DMS79 treated with DMSO at 0.1 percent for 48 hours (cell line): ENCODE data around the gene CLIP2.
"Not testable (repeated sequence)": the region's sequence is repeated elsewhere in the genome, so short reads cannot be mapped to it uniquely, and the experiment has no call there.

Experiments used
- DNase-seq: peaks from one replicate; lab custom pipeline; 2025; lab: John Stamatoyannopoulos, UW

The CLIP2 gene

GRCh38 chr7:74371381-74372341 is 82.5 kb downstream of the CLIP2 start:
- DNase-seq, result peak; percentile 9

GRCh38 chr7:74372511-74373111 is 83.4 kb downstream of the CLIP2 start:
- no peak for DNase-seq

- DNase-seq, result no peak
Measured at GRCh38 chr7:74373536-74373935, 84.3 kb downstream of the CLIP2 start.

- no peak for DNase-seq
Measured at GRCh38 chr7:74375726-74376220, 86.6 kb downstream of the CLIP2 start.

- DNase-seq, result no peak
Measured at GRCh38 chr7:74376256-74377036, 87.2 kb downstream of the CLIP2 start.

GRCh38 chr7:74379938-74380337 is 90.7 kb downstream of the CLIP2 start:
- no peak for DNase-seq

GRCh38 chr7:74380720-74381119 is 91.5 kb downstream of the CLIP2 start:
- DNase-seq, result no peak

GRCh38 chr7:74384086-74384485 is 94.9 kb downstream of the CLIP2 start:
- DNase-seq, result not testable (repeated sequence)

- DNase-seq, result not testable (repeated sequence)
Measured at GRCh38 chr7:74384854-74385253, 95.6 kb downstream of the CLIP2 start.

- no peak for DNase-seq
Measured at GRCh38 chr7:74387606-74388005, 98.4 kb downstream of the CLIP2 start.

GRCh38 chr7:74388880-74389415 is 99.7 kb downstream of the CLIP2 start:
- DNase-seq, result no peak

GRCh38 chr7:74393722-74394121 is 104.5 kb downstream of the CLIP2 start:
- DNase-seq, result not testable (repeated sequence)

GRCh38 chr7:74394601-74395000 is 105.4 kb downstream of the CLIP2 start:
- not testable (repeated sequence) for DNase-seq

GRCh38 chr7:74395745-74396311 is 106.6 kb downstream of the CLIP2 start:
- DNase-seq, result no peak

- DNase-seq, result no peak
Measured at GRCh38 chr7:74396993-74397392, 107.8 kb downstream of the CLIP2 start.

GRCh38 chr7:74398426-74398825 is 109.2 kb downstream of the CLIP2 start:
- no peak for DNase-seq

- no peak for DNase-seq
Measured at GRCh38 chr7:74399006-74399405, 109.8 kb downstream of the CLIP2 start.

- no peak for DNase-seq
Measured at GRCh38 chr7:74400420-74401136, 111.4 kb downstream of the CLIP2 start.

- peak; percentile 31 for DNase-seq
Measured at GRCh38 chr7:74401137-74401859, 112.1 kb downstream of the CLIP2 start.

GRCh38 chr7:74402668-74403067 is 113.5 kb downstream of the CLIP2 start:
- not testable (repeated sequence) for DNase-seq
